Stimulated activated CD4-positive, alpha-beta T cell treated with anti-CD3 and anti-CD28 coated beads, TNF-alpha, amount 100 ng/mL, for 48 hours (primary cell): ENCODE data around the gene AXIN1.
"Not testable (repeated sequence)": the region's sequence is repeated elsewhere in the genome, so short reads cannot be mapped to it uniquely, and the experiment has no call there.

ENCODE experiments used
- DNase-seq, 3 donors: peaks; one replicate each; pipeline ENCODE4 v3.0.0-alpha.2; 2020; ENCODE audit warnings: low read depth in 3 of 3

The AXIN1 gene

DNA sequence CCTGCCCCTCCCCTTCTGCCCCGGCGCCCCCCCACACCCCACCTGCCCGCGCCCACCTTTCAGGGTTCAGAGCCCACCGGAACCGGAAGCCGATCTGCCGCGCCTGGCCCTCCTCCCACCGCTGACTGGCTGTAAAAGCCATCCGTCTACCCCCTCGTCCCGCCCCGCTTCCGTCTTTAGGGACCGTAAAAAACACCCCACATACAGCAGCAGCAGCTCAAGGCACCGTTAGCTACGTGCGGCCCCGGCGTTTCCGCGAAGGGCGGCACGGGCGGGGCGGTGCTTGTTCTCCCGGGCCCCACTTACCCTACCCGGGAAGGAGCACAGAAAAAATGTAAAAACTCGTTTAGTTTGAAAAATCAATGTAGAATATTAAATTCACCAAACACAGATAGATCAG, 17.9 kb upstream of the AXIN1 start, which contains the start of gene MRPL28:
Gene MRPL28, minus strand, starts transcription at position 96 of the 400 bp plus-strand sequence. CDS start 320 bp downstream, outside the sequence.
- DNase-seq, result peak; percentile 89 to 91 (median 90)

DNA sequence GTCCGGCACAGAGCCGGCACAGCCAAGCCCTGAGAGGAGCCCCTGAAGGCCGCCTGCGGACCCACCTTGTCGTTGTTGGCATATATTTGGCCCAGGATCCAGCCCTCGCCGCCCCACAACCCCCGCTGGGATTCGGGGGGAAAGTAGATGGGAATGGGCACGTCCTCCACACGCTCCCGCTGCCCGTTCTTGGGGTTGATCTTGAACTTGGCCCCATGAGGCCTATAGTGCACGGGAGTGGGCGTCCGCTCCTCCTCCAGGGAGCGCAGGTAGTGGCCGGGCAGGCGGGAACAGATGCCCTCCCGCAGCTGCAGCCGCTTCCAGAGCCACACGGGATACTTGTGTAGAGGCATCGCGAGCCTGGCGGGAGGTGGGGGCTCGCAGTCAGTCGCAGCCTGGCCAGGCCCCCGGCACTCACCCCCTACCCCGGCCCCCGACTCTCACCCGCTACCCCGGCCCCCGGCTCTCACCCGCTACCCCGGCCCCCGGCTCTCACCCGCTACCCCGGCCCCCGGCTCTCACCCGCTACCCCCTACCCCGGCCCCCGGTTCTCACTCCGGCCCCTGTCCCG, 17.4 kb upstream of the AXIN1 start:
- no peak for DNase-seq

DNA sequence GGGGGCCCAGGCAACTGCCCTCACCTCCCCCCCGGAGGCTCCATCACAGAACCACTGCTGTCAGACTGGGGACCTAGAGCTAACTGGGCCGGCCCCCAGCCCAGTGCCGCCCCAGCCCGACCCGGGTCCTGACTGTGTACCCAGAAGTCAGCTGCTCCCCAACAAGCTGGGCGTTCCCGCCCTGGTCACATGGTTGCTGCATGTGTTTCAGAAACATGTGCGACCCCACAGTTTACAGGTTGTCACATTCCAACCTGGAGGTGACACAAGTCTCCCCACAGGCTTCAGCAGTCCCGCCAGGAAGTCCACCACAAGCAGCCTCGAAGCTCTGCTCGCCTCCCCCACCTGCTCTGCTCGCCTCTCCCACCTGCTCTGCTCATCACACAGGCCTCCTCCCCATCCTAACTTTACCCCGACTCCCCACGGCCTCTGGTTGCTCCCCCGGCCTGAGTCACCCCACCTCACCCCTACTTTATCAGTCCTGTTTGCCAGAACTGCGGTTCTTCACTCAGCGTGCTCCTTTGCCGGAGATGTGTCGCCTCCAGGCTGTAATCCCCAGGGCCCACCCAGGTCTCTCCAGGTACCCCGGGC, 16.8 kb upstream of the AXIN1 start:
- no peak for DNase-seq

DNA sequence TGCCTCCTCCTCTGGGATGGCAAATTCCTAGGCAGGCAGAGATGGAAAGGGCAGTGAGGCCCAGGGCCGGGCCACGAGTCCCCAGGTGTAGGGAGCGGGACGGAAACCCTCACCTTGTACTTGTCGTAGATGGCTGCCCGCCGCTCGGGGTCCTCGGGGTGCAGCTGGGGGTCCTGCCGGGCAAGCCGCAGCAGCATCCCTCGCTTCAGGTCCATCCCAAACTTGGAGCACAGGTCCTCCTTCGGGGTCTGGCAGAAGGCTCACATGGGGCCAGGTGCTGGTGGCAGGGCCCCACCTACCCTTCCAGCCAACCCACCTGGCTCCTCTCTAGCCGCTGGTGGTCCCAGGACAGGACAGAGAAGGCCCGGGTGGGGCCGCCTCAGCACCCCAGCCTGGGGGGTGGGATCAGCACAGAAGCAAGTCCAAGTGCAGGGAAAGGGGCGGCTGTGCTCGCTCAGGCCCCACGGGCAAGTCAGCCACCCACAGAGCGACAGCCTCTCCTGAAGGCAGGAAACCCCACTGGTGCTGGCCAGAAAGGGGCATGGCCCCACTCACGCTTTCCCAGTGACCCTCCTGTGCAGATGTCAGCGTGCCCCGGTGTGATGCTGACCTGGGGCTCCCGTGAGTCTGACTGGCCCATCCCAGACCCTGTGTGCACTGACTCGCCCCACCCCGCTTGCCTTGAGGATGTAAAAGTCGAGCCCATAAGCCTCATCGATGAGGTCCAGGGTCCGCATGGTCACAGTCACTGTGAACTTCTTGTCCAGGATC, 16.1 kb upstream of the AXIN1 start:
- no peak for DNase-seq

DNA sequence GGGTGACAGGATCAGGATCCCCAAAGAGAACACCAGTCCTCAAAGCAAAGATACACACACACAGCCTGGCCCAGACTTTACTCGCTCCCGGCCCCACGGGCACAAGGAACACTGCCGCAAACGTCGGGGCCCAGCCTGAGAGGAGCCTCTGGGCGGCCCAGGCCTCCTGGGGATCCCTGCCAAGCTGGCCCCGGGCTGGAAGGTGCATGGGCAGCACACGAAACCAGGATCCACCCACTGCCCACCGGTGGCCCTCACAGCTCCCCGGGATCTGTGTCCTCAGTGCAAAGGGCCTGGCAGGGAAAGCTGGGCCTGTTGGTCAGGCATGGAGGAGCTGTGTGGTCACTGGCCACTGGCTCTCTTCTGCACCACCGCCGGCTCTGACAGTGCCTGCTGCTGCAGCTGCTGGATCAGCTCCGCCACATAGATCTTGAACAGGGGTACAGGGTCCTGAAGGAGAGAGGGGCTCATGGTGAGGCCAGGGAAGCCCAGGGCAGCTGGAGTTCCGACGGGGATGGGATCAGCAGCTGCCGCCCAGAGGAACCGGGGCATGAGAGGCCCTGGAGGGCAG, 14.9 kb upstream of the AXIN1 start:
- DNase-seq, result no peak

DNA sequence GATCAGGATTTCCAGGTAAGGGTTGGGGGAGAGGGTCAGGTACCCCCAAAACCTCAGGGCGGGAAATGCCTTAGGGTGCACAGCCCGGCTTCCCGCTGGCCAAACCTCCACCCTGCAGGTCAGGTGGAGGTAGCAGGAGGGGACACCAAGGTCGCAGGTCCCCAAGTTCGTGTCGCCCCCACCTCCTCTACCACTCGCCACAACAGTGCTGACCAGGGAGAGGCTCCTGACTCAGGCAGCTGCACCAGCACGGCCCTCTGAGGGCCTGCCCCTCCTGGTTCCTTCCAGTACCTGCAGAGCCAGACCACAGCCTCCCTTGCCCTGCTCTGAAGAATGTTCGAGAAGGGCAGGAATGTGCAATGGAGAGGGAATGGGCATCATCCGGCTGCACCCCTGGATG, 14.0 kb upstream of the AXIN1 start:
- DNase-seq, result no peak

DNA sequence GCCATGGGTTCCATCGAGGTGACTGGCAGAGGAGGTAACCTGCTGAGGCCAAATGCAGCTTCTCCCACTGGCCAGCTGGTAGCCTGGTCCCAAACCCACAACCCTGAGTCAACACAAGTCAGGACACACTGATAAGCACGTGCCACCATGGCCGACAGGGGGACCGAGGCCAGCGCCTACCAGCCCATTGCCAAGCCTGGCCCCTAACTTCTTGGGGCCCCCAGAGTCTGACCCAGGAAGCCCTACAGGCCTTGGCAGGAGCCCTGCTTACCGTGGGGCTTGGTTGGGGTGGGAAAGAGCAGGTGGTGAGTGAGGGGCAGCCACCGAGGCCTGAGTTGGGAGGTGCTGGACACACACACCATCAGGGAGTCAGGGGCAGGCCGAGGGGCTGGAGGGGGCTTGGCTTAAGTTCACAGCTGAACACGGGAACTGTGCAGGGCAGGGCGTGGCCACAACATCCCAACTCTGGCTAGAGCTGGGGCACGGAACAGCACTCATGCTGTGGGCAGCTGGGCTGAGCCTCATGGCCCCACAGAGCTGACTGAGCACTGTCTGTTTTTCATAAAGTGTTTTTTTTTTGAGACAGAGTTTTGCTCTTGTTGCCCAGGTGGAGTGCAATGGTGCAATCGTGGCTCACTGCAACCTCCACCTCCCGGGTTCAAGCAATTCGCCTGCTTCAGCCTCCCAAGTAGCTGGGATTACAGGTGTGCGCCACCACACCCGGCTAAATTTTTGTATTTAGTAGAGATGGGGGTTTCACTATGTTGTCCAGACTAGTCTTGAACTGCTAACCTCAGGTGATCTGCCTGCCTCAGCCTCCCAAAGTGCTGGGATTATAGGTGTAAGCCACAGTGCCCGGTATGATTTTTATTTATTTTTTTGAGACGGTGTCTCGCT, 12.3 kb upstream of the AXIN1 start:
- DNase-seq, result no peak

DNA sequence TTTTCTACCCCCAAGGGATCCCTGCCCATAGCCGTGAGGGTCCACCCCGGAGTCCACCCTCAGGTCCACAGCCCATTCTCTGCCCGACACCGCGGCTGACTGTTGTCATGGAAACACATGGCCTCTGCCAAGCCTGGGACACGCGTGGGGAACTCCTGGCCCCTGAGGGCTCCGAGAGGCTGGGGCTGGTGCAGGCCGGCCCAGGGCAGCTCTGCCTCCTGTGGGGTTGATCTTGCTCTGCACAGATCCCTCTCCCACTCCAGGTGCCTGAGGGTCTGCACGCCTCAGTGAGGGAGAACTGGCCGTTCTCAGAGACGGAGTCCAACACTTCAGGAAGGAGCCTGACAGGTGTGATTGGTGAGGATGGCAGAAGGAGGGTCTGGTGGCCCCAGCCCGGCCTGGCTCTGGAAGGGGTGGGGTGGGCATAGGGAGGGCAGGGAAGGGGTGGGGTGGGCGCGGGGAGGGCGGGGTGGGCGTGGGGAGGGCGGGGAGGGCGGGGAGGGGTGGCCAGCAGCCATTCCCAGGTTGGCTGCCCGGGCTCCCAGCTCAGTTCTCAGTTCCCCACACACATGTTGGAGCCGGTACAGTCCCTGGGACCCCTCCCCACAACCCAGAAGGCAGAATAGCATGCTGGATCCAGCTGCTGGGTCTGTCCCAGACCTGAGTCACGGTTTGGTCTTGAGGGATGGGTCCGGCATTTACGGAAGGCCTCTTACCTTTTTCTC, 11.4 kb upstream of the AXIN1 start:
- no peak for DNase-seq

DNA sequence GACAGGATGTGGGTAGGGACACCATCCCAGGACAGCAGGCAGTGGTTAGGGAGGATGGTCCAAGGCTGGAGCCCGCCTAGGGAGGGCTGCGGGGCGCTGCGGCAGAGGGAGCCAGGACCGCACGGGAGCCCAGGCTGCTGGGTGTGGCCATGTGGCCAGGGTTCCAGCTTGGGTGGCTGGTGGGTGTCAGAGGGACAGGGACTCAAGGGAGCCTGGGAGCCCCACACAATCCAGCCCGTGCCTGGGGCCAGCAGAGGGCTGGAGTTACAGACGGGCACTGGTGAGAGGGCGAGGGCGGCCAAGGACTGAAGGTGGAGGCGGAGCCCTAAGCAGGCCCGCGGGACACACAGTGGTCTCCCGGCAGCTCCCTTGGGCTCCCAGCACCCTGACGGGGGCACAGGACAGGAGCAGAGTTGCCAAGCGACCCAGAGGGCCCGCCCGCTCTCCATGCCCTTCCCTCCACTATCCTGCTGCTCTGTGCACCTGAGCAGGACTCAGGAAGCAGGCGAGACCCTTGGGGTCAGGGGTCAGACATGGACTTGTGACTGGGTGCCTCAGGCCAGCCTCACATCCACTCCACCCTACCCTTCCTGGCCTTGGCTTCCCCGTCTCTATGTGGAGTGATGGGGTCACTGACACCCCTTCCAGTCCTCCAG, 10.7 kb upstream of the AXIN1 start:
- no peak for DNase-seq

DNA sequence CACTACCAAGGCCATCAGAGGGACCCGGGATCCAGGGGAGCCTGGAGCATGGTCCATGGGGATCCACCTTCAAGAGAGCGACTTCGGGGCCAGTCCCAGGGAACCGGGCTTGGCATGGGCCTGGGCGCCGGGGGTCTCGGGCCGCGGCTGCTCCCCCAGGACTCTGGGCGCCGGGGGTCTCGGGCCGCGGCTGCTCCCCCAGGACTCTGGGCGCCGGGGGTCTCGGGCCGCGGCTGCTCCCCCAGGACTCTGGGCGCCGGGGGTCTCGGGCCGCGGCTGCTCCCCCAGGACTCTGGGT, 10.1 kb upstream of the AXIN1 start:
- not testable (repeated sequence) for DNase-seq

DNA sequence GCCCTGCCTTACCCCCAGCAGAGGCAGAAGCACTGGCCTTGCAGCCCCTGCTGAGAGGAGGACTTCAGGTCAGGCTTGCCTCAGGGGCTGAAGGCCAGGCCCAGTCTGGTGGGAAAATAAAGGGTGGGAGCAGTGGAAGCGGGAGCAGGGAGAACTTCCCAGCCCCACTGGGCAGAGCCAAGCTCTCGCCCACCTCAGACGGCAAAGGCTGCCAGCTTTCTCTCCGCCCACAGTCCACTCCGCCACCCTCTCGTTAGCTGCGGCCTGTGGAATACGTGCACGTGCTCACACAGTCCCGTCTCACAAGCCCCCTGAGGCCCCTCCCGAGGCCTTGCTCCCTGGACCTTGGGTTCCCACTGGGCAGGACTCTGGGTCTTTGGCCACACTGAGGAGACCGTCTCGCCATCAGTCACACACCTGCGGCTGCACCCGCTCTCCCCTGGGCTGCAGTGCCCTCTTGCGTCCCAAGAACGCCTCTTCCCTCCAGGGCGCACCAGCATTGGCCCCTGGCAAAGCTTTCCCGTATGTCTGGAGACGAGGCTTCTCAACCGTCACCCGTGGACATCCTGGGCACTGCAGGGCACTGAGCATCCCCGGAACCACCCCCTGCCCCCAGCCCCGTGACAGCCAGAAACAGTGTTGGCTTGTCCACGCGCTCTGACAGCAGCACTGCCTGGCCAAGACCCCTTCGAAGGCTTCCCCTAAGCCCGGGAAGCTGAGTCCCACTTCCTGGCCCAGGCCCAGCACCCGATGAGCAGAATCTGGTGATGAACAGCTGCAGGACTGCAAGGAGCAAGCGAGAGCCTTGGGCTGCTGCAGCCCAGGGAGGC, 9.6 kb upstream of the AXIN1 start:
- peak; percentile 52 to 68 (median 65) for DNase-seq

DNA sequence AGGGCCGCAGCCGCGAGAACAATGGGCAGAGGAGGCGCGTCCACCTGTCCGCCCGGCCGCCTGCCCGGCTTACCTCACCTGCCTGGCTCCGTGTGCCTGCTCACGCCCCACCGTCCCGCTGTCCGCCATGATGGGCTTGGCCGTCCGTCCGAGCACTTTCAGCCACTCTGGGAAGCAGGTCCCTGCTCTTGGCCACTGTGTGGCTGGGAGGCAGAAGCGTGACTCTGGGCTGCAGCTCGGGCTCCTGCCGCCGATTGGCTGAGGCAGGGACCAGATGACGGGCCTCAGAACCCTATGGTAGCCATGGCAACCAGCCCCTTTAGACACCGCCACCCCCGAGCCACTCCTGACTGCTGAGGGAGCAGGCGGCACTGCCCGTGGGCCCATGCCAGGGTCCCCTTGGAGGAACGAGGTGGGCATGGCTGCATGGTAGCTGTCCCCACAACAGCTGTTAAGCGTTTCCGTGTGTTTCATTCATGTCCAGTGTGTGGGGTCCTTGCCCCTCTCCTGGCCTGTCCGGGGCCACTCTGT, 8.9 kb upstream of the AXIN1 start:
- DNase-seq, result no peak

DNA sequence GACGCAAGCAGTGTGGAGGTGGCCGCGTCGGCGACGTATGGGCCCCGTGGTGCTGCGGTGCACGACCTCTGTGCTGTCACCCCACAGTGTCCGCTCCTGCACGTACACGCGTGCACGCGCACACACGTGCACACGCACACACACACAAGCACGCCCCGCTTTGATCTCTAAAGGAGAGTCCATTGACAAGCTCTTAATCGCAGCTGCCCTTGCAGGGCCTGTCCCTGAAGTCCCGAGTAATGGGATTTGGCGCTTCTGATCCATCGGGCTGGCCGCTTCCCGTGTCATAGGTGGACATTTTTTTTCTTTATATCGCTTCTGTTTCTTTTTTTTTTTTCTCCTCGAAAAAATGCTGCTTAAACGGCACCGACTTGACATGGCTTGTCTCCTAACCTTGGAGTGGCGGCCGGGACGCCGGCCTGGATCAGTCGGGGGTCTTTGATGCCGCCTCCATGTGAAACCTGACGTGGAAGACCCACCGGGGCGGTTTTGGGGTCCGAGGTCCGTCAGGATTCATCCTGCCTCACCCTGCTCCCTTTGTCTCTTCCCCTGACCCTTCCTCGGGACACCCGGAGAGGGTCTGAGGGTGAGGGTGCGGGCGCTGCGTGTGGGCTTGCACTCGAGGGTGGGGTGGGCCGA, 8.3 kb upstream of the AXIN1 start:
- DNase-seq, result no peak

DNA sequence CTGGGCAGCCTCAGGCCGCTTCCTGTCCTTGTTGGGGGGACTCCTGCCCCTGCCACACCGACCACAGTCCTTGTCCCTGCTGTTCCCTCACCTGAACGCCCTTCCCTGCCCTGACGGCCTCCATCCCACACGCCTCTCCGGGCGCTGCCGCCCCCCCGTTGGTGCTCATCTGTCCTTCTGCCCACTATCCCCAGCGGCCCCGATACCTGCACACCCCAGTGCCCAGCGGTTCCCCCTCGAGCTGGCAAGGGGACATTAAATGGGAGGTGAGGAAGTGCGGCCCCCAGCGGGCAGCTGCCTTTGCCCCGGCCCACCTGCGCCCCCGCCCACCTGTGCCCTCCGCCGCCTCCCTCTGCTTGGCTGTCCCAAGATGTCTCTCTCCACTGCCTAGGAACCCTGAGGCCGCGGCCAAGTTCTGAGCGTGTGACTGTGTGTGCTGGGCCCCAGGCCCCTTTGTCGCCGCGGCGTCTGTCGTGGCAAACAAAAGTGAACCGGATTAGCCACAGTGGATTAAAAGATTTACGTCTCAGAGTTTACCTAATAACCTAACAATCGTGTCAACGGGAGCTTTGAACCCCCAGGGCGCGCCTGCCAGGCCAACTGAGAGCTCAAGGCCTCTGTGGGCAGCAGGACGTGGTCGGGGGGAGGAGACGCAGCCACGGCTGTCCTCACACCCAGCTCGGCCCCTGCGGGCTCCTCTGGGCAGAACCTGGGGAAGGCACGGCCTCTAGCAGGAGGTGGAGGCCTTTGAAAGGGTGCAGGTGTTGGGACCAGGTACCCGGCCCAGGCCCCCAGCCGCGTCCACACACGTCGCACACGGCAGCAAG, 7.6 kb upstream of the AXIN1 start:
- DNase-seq, result no peak

DNA sequence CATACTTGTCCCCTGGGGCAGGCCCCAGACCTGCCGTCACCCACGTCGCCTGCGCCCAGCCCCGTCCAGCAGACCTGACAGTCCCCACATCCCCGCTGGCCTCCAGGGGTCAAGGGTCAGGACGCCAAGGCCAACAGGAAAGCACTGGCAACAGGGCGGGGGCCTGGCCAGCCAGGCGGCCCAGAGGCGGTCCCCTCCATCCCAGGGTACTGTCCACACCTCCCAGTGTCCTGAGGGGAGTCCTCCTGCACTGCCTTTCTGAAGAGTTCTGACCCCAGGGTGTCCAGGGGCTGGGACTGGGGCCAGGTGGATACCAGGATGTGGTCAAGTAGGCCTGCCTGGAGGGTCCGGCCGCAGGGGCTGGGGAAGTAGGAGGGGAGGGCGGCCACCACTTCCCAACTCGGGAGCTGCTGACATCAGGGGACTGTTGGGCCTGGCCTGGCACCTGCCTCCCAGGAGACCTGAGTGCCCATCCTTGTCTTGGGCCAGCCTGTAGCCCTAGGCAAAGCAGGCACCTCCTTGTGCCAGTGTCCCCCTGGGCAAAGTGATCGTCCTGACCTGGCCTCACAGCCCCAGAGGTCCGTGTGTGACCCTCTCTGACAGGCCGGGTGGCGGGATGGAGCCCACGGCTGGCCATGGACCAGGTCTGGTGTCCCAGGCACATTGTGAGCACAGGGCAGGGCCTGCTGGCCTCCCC, 6.7 kb upstream of the AXIN1 start:
- no peak for DNase-seq

DNA sequence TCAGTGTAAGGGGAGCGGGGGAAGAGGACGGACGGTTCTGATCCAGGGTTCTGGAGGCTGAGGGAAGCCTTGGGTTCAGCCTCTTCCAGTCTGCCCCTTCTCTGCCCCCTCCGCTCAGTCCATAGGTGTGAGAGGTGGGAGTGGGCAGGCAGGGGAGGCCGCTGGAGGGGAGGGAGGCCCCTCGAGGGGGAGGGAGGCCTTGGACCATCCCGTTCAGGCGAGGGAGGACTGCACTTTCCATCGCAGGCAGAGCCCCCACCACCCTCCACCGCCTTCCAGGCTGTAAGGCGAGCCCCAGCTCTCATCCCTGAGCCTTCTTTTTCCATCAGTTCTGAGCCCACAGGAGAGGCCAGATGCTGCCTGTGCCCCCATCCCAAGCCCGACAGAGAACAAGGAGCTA, 4.2 kb upstream of the AXIN1 start:
- no peak for DNase-seq

DNA sequence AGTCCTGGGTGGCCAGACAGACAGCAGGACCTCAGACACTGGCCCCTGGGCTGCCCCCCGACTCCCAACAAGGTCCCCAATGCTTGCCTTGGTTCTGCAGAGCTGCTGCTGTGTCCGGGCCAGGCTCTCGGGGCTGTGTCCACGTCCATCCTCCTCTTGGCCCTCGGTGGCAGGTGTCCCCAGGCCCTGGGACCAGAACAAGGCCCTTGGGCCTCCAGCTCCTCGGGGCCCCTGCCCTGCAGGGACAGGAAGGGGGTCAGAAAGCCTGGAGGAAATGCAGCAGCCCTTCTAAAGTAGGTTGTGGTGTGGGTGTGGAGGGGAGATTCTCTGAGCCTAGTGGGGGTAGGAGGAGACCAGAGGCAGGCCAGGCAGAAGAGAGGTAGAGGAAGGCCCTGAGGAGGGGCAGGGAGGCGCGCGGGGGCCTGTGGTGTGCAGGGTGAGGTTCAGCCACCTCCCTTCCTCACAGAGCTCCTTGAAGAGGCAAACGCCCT, 2.5 kb upstream of the AXIN1 start:
- no peak for DNase-seq
